Vagina (tissue), 2 donors: ENCODE results near the gene MACROD2. TPM values are rescaled to one million over a fixed set of nuclear protein-coding genes. Genes with fewer than 3 reads are reported as not detected.
"Not testable (repeated sequence)": the region's sequence is repeated elsewhere in the genome, so short reads cannot be mapped to it uniquely, and the experiment has no call there.

ENCODE experiments used
- DNase-seq, 2 donors: peaks; one replicate each; pipeline ENCODE4 v3.0.0-alpha.2; 2017; ENCODE audit errors: extremely low spot score in 2 of 2
- H3K27ac ChIP-seq: fragments of 200-600 bp; sonication (generic); one replicate; pipeline ENCODE4 v1.5.1; 2019
- H3K27me3 ChIP-seq: fragments of 200-600 bp; sonication (generic); one replicate; pipeline ENCODE4 v1.5.1; 2019
- H3K36me3 ChIP-seq, 2 donors: fragments of 200-600 bp; sonication (generic); one replicate each; pipeline ENCODE4 v1.5.1; 2017 to 2019
- H3K4me1 ChIP-seq: fragments of 200-600 bp; sonication (generic); one replicate; pipeline ENCODE4 v1.5.1; 2019
- H3K4me3 ChIP-seq, 2 donors: fragments of 200-600 bp; sonication (generic); 1 replicate in 1 of 2; 2 replicates in 1 of 2; pipeline ENCODE4 v1.5.1; 2016 to 2019
- H3K9me3 ChIP-seq: fragments of 200-600 bp; sonication (generic); one replicate; pipeline ENCODE4 v1.5.1; 2019
- CTCF ChIP-seq, 3 experiments: fragments of 450-650 bp in 2 of 3; fragments of 200-600 bp in 1 of 3; sonication (generic) in 1 of 3; IDR thresholded peaks; one replicate each; pipeline ENCODE4 v1.5.1; 2017 to 2019; ENCODE audit warnings: antibody characterized with exemption in 3 of 3, mild to moderate bottlenecking in 2 of 3, moderate library complexity in 2 of 3
- POLR2A ChIP-seq, 2 donors: fragments of 450-650 bp; IDR thresholded peaks; one replicate each; pipeline ENCODE4 v1.6.1; 2017; ENCODE audit warnings: antibody characterized with exemption in 2 of 2, mild to moderate bottlenecking in 2 of 2, moderate library complexity in 2 of 2
- POLR2AphosphoS5 ChIP-seq, 2 donors: sonication (generic); formaldehyde crosslinking; IDR thresholded peaks; one replicate each; pipeline ENCODE4 v1.9.0; 2017; ENCODE audit warnings: antibody characterized with exemption in 2 of 2, mild to moderate bottlenecking in 2 of 2, low read depth in 1 of 2; ENCODE audit not compliant: insufficient read depth in 1 of 2
- intact Hi-C: fragments of 100-400 bp; cut with DNase I; formaldehyde crosslinking; loops from one replicate; pipeline ENCODE4 v1.15.1; 2023
- total RNA-seq: library from RNA; depleted of rRNA; stranded (reverse); fragments of >200 nt; gene quantifications from one replicate; pipeline ENCODE4 v1.2.3, GENCODE V29; 2016

MACROD2 gene
- total RNA-seq, 1 donor from 2014 or later, result 12.5 TPM

GRCh38 chr20:14924433-14924832, 929.1 kb downstream of the MACROD2 start:
- Histone ChIP-seq H3K4me3 (no peak overlapping the region), H3K27ac (no peak overlapping the region), H3K4me1 (peaks cover 7% of the 10 kb centered on the region), H3K9me3 (no peaks in the 10 kb centered on the region), H3K36me3 (no peaks in the 10 kb centered on the region), H3K27me3 (no peaks in the 10 kb centered on the region)
- no peak for DNase-seq
- intact Hi-C loops, result no loop called here
- TF ChIP-seq POLR2AphosphoS5 (IDR thresholded peaks at IDR 0.05; ENCODE audit: insufficient read depth in 1 of 2, low read depth in 1 of 2) (no peak), POLR2A (IDR thresholded peaks at IDR 0.05) (no peak), CTCF (IDR thresholded peaks at IDR 0.05) (no peak)

DNA sequence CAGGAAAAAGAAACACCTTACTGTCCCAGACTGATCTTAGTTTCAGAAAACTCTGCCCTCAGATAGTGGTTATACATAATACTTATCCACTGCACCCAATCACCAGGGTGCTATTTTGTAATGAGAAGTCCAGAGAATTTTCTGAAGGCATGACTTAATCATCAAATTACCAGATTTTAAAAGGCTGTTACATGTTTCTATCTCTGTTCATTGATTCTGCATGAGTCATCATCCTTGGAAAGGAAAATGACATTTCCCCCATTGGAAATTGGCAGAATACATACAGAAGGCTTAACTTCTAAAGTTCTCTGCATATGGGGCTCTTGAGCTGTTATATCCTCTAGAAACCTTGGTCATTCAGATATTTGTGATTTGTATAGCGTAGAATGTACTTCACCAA, 930.0 kb downstream of the MACROD2 start:
- H3K9me3 ChIP-seq, result no peaks in the 10 kb centered on the region
- intact Hi-C loops, result no loop called here

DNA sequence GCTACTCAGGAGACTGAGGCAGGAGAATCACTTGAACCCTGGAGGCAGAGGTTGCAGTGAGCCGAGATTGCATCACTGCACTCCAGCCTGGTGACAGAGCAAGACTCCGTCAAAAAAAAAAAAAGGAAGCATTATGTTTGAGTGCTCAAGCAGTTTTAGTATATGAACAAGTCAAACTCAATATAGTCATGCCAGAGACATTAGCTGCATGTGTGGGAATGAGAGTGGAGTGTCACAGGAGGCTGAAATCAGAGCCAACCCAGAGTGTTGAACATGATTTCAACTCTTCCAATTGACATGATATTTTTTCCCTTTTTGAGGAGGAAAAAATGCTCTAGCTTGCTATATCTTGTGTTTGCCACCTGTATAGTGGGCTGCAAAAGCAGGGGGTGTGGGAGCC, 931.1 kb downstream of the MACROD2 start:
- intact Hi-C loops, result not testable (repeated sequence)

More for the DNA sequence above, 930.0 kb downstream of the MACROD2 start:
- Histone ChIP-seq H3K4me3 (no peak overlapping the region), H3K4me1 (no peaks in the 10 kb centered on the region), H3K27ac (no peak overlapping the region), H3K27me3 (no peaks in the 10 kb centered on the region), H3K36me3 (no peaks in the 10 kb centered on the region)
- TF ChIP-seq POLR2AphosphoS5 (IDR thresholded peaks at IDR 0.05; ENCODE audit: insufficient read depth in 1 of 2, low read depth in 1 of 2), result no peak
- no peak for TF ChIP-seq CTCF (IDR thresholded peaks at IDR 0.05)
- no peak for TF ChIP-seq POLR2A (IDR thresholded peaks at IDR 0.05)
- DNase-seq, result no peak

GRCh38 chr20:14928083-14928482, 932.8 kb downstream of the MACROD2 start:
- no peaks in the 10 kb centered on the region for H3K4me1 ChIP-seq
- intact Hi-C loops, result no loop called here
- TF ChIP-seq POLR2A (IDR thresholded peaks at IDR 0.05) (no peak), POLR2AphosphoS5 (IDR thresholded peaks at IDR 0.05; ENCODE audit: insufficient read depth in 1 of 2, low read depth in 1 of 2) (no peak), CTCF (IDR thresholded peaks at IDR 0.05) (no peak)

More for the DNA sequence above, 931.1 kb downstream of the MACROD2 start:
- H3K9me3 ChIP-seq, H3K4me3 ChIP-seq, H3K36me3 ChIP-seq, H3K4me1 ChIP-seq, DNase-seq, H3K27me3 ChIP-seq, H3K27ac ChIP-seq: not testable (repeated sequence)

DNA sequence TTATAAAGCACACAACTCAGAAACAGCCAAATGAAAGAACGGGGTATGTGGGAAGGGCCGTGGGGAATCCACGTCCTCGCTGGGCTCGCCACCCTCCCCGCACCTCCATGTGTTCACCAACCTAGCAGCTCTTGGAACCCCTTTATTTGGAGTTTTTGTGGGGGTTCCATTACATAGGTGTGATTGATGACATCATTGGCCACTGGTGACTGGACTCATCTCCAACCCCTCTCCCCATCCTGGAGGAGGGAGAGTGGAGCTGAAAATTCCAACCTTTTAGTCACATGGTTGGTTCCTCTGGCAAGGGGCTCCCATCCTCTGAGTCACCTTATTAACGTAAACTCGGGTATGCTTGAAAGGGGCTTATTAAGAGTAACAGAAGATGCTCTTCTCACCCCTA, 934.1 kb downstream of the MACROD2 start:
- H3K36me3 ChIP-seq, result no peaks in the 10 kb centered on the region
- H3K27ac ChIP-seq, result no peak overlapping the region
- no peak for DNase-seq
- H3K9me3 ChIP-seq, result no peaks in the 10 kb centered on the region
- no peak overlapping the region for H3K4me3 ChIP-seq
- intact Hi-C loops, result no loop called here
- H3K27me3 ChIP-seq, result no peaks in the 10 kb centered on the region
- TF ChIP-seq POLR2AphosphoS5 (IDR thresholded peaks at IDR 0.05; ENCODE audit: insufficient read depth in 1 of 2, low read depth in 1 of 2), result no peak
- no peak for TF ChIP-seq CTCF (IDR thresholded peaks at IDR 0.05)
- TF ChIP-seq POLR2A (IDR thresholded peaks at IDR 0.05), result no peak
- no peaks in the 10 kb centered on the region for H3K4me1 ChIP-seq

More at GRCh38 chr20:14928083-14928482, 932.8 kb downstream of the MACROD2 start:
- H3K9me3 ChIP-seq, result no peaks in the 10 kb centered on the region
- H3K4me3 ChIP-seq, result no peak overlapping the region
- no peaks in the 10 kb centered on the region for H3K36me3 ChIP-seq
- DNase-seq, result no peak
- no peak overlapping the region for H3K27ac ChIP-seq
- H3K27me3 ChIP-seq, result no peaks in the 10 kb centered on the region

- intact Hi-C loops, result no loop called here
- DNase-seq, result no peak
- Histone ChIP-seq H3K27me3 (no peaks in the 10 kb centered on the region), H3K9me3 (no peaks in the 10 kb centered on the region), H3K36me3 (no peaks in the 10 kb centered on the region), H3K27ac (no peak overlapping the region), H3K4me3 (no peak overlapping the region), H3K4me1 (no peaks in the 10 kb centered on the region)
- TF ChIP-seq POLR2A (IDR thresholded peaks at IDR 0.05), result no peak
- no peak for TF ChIP-seq CTCF (IDR thresholded peaks at IDR 0.05)
- TF ChIP-seq POLR2AphosphoS5 (IDR thresholded peaks at IDR 0.05; ENCODE audit: insufficient read depth in 1 of 2, low read depth in 1 of 2), result no peak
These were observed 936.7 kb downstream of the MACROD2 start for GRCh38 chr20:14932040-14932439.
